K562 (cell line): ENCODE results near the gene VGLL4. TPM values are rescaled to one million over a fixed set of nuclear protein-coding genes. Genes with fewer than 3 reads are reported as not detected.

ENCODE experiments used
- ATAC-seq: fragments of 200-7000 bp; cut with Tn5 transposase; 3 replicates; pipeline ENCODE4 v1.9.1; 2020; ENCODE audit warnings: moderate library complexity
- BruUV-seq: library from RNA; stranded (reverse); fragments of 400-500 nt; replicated peaks from 2 replicates; lab custom pipeline; 2021; lab: Mats Ljungman, UMichigan
- CTCF ChIA-PET: fragments of 300-600 bp; formaldehyde crosslinking; extraction: SDS; loops from one replicate; lab custom pipeline; 2021; ENCODE audit warnings: low intra/inter-chr PET ratio; lab: Yijun Ruan, JAX
- POLR2A ChIA-PET: fragments of 300-600, 350-650 bp; sonication (Branson Sonifier 250); formaldehyde crosslinking; extraction: SDS; loops from one replicate; lab custom pipeline; 2021; ENCODE audit warnings: antibody characterized with exemption, inconsistent platforms; lab: Yijun Ruan, JAX
- DNase-seq, 4 experiments: peaks; one replicate each; pipeline versions ENCODE4 v3.0.0 to v3.0.0-alpha.2; 2011 to 2018; ENCODE audit warnings: low spot score in 3 of 4, mixed read lengths in 3 of 4; ENCODE audit errors: extremely low read depth in 1 of 4
- FAIRE-seq: peaks from 2 replicates; lab custom pipeline; 2011; peaks lifted over from hg19 to GRCh38; lab: Jason Lieb, UNC
- H2AFZ ChIP-seq: 2 replicates; pipeline ENCODE4 v1.6.0; 2011; ENCODE audit warnings: low read depth, low read length, control low read depth, inconsistent platforms
- H3K27ac ChIP-seq: fragments of 200-600 bp; 3 replicates; pipeline ENCODE4 v1.8.0; 2011; ENCODE audit warnings: low read depth, mild to moderate bottlenecking, control low read depth, inconsistent platforms, low read length, moderate library complexity, mixed read lengths; ENCODE audit errors: extremely low read depth
- H3K27me3 ChIP-seq, 2 experiments: fragments of 300-600 bp in 1 of 2; 2 replicates in 1 of 2; 3 replicates in 1 of 2; pipeline versions ENCODE4 v1.6.0 to v1.8.0; 2011; ENCODE audit warnings: inconsistent platforms in 2 of 2, low read length in 2 of 2, mild to moderate bottlenecking in 1 of 2, mixed read lengths in 1 of 2, moderate library complexity in 1 of 2; ENCODE audit not compliant: control insufficient read depth in 2 of 2, insufficient read depth in 2 of 2
- H3K36me3 ChIP-seq: fragments of 300-600 bp; 3 replicates; pipeline ENCODE4 v1.8.0; 2011; ENCODE audit warnings: mild to moderate bottlenecking, low read length, inconsistent platforms; ENCODE audit not compliant: control insufficient read depth, insufficient read depth
- H3K4me1 ChIP-seq, 2 experiments: fragments of 200-600 bp in 1 of 2; replicated peaks in 1 of 2; 2 replicates in 1 of 2; 3 replicates in 1 of 2; pipeline versions ENCODE4 v1.5.1 to v1.8.0; 2011; ENCODE audit warnings: inconsistent platforms in 2 of 2, low read length in 2 of 2, mild to moderate bottlenecking in 1 of 2, mixed read lengths in 1 of 2, moderate library complexity in 1 of 2; ENCODE audit not compliant: control insufficient read depth in 2 of 2, insufficient read depth in 2 of 2
- H3K4me2 ChIP-seq: 2 replicates; pipeline ENCODE4 v1.6.1; 2011; ENCODE audit warnings: low read length, control low read depth, inconsistent platforms, mixed read lengths; ENCODE audit not compliant: insufficient read depth
- H3K4me3 ChIP-seq: fragments of 200-600 bp; sonication (generic), shearing (Covaris generic); 2 replicates; pipeline ENCODE4 v1.5.1; 2016; ENCODE audit warnings: control low read depth, inconsistent platforms
- H3K79me2 ChIP-seq: fragments of 200-600 bp; 3 replicates; pipeline ENCODE4 v1.8.0; 2011; ENCODE audit warnings: low read length, inconsistent platforms; ENCODE audit not compliant: control insufficient read depth, insufficient read depth
- H3K9ac ChIP-seq, 2 experiments: 2 replicates each; pipeline versions ENCODE4 v1.6.0 to v1.6.1; 2011; ENCODE audit warnings: low read depth in 2 of 2, low read length in 2 of 2, control low read depth in 1 of 2, inconsistent platforms in 1 of 2, mild to moderate bottlenecking in 1 of 2, mixed read lengths in 1 of 2; ENCODE audit not compliant: insufficient read depth in 1 of 2
- H3K9me1 ChIP-seq: one replicate; pipeline ENCODE4 v1.6.0; 2011; ENCODE audit warnings: inconsistent platforms, mild to moderate bottlenecking, low read length, moderate library complexity; ENCODE audit not compliant: control insufficient read depth, insufficient read depth
- H3K9me3 ChIP-seq: replicated peaks from 2 replicates; pipeline ENCODE4 v1.5.1; 2011; ENCODE audit warnings: low read depth, low read length, inconsistent platforms; ENCODE audit not compliant: control insufficient read depth, insufficient read depth
- H4K20me1 ChIP-seq: replicated peaks from 2 replicates; pipeline ENCODE4 v1.6.1; 2011; ENCODE audit warnings: low read length, inconsistent platforms, mixed read lengths; ENCODE audit not compliant: control insufficient read depth, insufficient read depth
- MECOM ChIP-seq: fragments of 250-450 bp; sonication (Bioruptor Pico); IDR thresholded peaks from 2 replicates; pipeline ENCODE4 v1.8.0; 2022; ENCODE audit warnings: inconsistent platforms
- NR2C1 ChIP-seq, 2 experiments: fragments of 450-650 bp; IDR thresholded peaks; 2 replicates each; pipeline ENCODE4 v1.6.1; 2017; ENCODE audit warnings: mild to moderate bottlenecking in 2 of 2, antibody characterized with exemption in 1 of 2, inconsistent platforms in 1 of 2, missing compliant biosample characterization in 1 of 2, missing genetic modification characterization in 1 of 2
- ZNF217 ChIP-seq: sonication (generic); formaldehyde crosslinking; IDR thresholded peaks from 2 replicates; pipeline ENCODE4 v1.8.0; 2022; ENCODE audit warnings: mild to moderate bottlenecking, missing genetic modification reagents
- WGBS: fragments of 100-300 bp; shearing (Covaris generic); methylation state at CpG from one replicate; pipeline ENCODE4 v1.1.6; 2016; ENCODE audit warnings: low coverage, mixed read lengths; ENCODE audit not compliant: insufficient coverage; ENCODE audit errors: missing lambda C conversion rate; 5-methylcytosine and 5-hydroxymethylcytosine counted together
- in situ Hi-C: fragments of 300-500 bp; cut with MboI; formaldehyde crosslinking; loops from 4 replicates; pipeline ENCODE4 v1.15.0; 2018; ENCODE audit warnings: inconsistent platforms, mixed read lengths
- intact Hi-C: fragments of 100-400 bp; cut with micrococcal nuclease; formaldehyde crosslinking; loops from 2 replicates; pipeline ENCODE4 v1.14.2; 2022
- polyA plus RNA-seq, 8 experiments: library from polyadenylated mRNA; depleted of rRNA in 4 of 8; stranded (reverse) in 5 of 8; unstranded in 3 of 8; fragments of >200 nt; fragmentation: Nextera tagmentation in 2 of 8; fragmentation: Illumina TruSeq in 1 of 8; extraction: Ambion mirVana in 2 of 8; extraction: Trizol in 1 of 8; gene quantifications; 2 replicates each; pipeline versions ENCODE4 v1.2.1 to v1.2.3, GENCODE V29; 2011 to 2014; ENCODE audit warnings: inconsistent platforms in 1 of 8, missing spikeins in 1 of 8
- total RNA-seq, 7 experiments: library from RNA; depleted of rRNA in 6 of 7; stranded (reverse); fragments of >200 nt in 6 of 7; fragmentation: Illumina TruSeq in 2 of 7; extraction: Trizol in 2 of 7; gene quantifications; 2 replicates each; pipeline versions ENCODE4 v1.2.1 to v1.2.3, GENCODE V29; 2011 to 2021; ENCODE audit warnings: low replicate concordance in 1 of 7

VGLL4 gene
- total and polyA plus RNA-seq, 9 of the 15 experiments (the other 6 are each of a cell fraction or from before 2014, with no cell fraction given), result 0.27 to 10.9 (median 8.6) TPM

- WGBS, result 39% methylated on average over 5 of the region's 5 CpGs
Measured at GRCh38 chr3:11629716-11630115, 14.0 kb downstream of the VGLL4 start.

GRCh38 chr3:11627612-11628011, 16.1 kb downstream of the VGLL4 start:
- H3K4me2 ChIP-seq, result no peak overlapping the region
- no peak for TF ChIP-seq NR2C1 (IDR thresholded peaks at IDR 0.05)
- TF ChIP-seq NR2C1 (tag; IDR thresholded peaks at IDR 0.05), result no peak
- TF ChIP-seq ZNF217 (CRISPR knock-in tag), result no peak
- no peaks in the 10 kb centered on the region for H3K36me3 ChIP-seq
- no peaks in the 10 kb centered on the region; the same call in none of the 2 replicates for H4K20me1 ChIP-seq
- no peak overlapping the region for H2AFZ ChIP-seq
- WGBS, result 55% methylated on average over 2 of the region's 2 CpGs
- H3K79me2 ChIP-seq, result peaks cover 38% of the 10 kb centered on the region
- ATAC-seq (no peak), DNase-seq (no peak), FAIRE-seq (no peak)
- BruUV-seq, result no TSS peak
- in situ Hi-C loops, result no loop called here
- ChIA-PET POLR2A (interaction anchor here (0.8 to 1.1 kb wide), 2 partner anchors 9 to 11 kb away, joined by 4 to 6 read pairs; no protein-coding TSS in a partner anchor), CTCF (no interaction called here)
- intact Hi-C loops, result no loop called here
- H3K9ac ChIP-seq, result no peak overlapping the region
- no peaks in the 10 kb centered on the region for H3K27me3 ChIP-seq
- no peaks in the 10 kb centered on the region for H3K9me3 ChIP-seq
- H3K4me3 ChIP-seq, result no peak overlapping the region
- no peaks in the 10 kb centered on the region for H3K9me1 ChIP-seq
- H3K27ac ChIP-seq, result no peak overlapping the region
- peaks cover 0 to under 1% of the 10 kb centered on the region in 2 experiments; a peak in 2 of 5 replicates for H3K4me1 ChIP-seq

More at GRCh38 chr3:11629716-11630115, 14.0 kb downstream of the VGLL4 start:
- peaks cover 29% of the 10 kb centered on the region for H3K79me2 ChIP-seq
- CTCF ChIA-PET, result no interaction called here
- peaks cover 0 to 17% of the 10 kb centered on the region in 2 experiments; a peak in 2 of 5 replicates for H3K4me1 ChIP-seq
- H3K27ac ChIP-seq, result no peak overlapping the region
- POLR2A ChIA-PET, result no interaction called here
- ATAC-seq (no peak), FAIRE-seq (no peak), DNase-seq (no peak)
- H2AFZ ChIP-seq, result no peak overlapping the region
- no peak for TF ChIP-seq MECOM
- no peak overlapping the region for H3K4me2 ChIP-seq
- no peak overlapping the region for H3K9ac ChIP-seq
- no peaks in the 10 kb centered on the region for H3K9me1 ChIP-seq
- no peaks in the 10 kb centered on the region for H3K9me3 ChIP-seq
- H4K20me1 ChIP-seq, result no peaks in the 10 kb centered on the region; the same call in none of the 2 replicates
- H3K36me3 ChIP-seq, result no peaks in the 10 kb centered on the region
- in situ Hi-C loops, result no loop called here
- H3K27me3 ChIP-seq, result 0 out of 5 replicates have a peak, but pooled peaks cover 0 to 10% of the 10 kb centered on the region in 2 experiments
- no TSS peak for BruUV-seq
- intact Hi-C loops, result no loop called here
- H3K4me3 ChIP-seq, result no peak overlapping the region
